NCI-H2029 (cell line): ENCODE measurements around the gene DHX35.
"Not testable (repeated sequence)": the region's sequence is repeated elsewhere in the genome, so short reads cannot be mapped to it uniquely, and the experiment has no call there.

Experiments used
- DNase-seq: peaks from one replicate; lab custom pipeline; 2025; lab: John Stamatoyannopoulos, UW

Gene DHX35

GRCh38 chr20:38979842-38980241 lies 17.7 kb downstream of the DHX35 start:
- DNase-seq: no peak

DNA sequence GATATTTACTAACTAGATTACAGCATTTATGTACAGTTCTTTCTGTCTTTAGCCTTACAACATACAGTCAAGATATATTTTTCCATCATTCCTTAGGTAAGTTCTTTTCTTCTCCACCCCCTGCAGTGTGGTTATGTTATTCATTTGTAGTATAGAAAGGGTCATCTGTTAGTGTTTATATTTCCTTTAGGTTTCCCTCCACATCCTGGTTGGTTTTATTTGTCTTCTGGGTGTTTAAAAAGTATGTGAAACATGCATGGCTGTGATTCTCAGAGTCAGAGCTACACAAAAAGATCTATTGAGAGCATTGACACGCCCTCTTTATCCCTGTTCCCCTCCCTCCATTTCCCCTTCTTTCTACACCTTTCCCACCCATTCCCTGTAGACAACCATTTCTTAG lies 20.1 kb downstream of the DHX35 start:
- DNase-seq: no peak

- DNase-seq: no peak
These were observed 22.9 kb downstream of the DHX35 start for GRCh38 chr20:38985060-38985459.

DNA sequence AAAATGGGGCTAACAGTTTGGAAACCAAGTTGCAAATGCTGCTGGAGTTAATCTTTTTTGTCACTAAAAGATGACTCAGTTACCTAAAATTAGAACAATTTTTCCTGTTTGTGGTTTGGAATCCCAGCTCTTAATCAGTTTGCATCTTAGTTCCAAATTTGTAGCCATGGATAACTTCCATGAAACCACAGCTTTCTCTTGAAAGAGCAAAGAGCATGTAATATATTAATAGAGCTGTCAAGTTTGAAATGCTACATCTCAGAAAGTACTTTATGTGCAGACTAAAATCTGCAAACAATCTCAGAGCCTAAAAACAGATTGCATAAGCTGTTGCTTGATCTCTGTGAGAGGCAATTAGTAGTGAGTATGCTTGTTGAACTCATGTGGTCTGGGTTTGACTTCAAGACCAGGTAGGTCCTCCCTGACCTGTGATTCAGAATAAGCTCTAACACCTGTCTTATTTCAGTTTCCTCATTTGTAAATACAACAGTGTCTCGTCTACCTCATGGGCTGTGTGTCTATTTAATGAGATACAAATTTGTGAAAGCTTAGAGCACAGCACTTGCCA lies 23.5 kb downstream of the DHX35 start:
- DNase-seq: no peak

DNA sequence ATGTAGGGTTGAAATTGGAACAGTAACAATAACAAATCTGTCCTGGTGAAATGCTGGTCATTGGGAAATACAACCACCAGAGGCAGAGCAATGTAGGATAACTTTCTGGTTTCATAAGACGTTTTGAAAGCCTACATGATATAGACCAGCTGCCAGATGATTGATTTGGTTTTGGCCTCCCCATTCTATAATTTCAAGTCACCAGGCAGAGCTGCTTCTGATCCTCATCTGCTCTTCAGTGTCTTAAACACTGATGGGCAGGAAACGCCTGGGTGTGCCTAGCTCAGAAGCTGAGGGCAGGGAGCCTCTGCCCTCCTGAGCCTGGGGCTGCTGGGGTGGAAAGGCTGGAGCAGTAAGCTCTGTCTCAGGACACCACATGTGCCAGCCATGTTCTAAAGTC lies 24.5 kb downstream of the DHX35 start:
- DNase-seq: no peak

DNA sequence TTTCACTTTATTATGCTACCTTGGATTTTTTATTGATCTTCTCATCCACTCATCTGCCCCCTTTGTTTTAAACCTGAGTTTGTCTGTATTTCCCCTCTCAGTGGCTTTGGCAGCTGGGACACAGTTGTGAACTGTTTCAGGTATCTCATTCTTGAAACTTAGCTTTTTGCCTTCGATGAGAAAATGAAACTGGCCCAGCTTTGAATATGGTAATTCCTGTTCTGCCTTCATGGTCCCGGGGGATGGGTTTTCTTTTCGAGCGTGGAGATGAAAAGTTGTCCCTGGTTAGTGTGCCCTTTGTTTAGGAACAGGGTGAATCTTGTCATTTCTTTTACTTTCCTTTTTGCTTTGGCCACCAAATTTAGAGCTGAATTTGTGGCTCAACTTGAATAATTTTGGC lies 25.6 kb downstream of the DHX35 start:
- no peak for DNase-seq

DNA sequence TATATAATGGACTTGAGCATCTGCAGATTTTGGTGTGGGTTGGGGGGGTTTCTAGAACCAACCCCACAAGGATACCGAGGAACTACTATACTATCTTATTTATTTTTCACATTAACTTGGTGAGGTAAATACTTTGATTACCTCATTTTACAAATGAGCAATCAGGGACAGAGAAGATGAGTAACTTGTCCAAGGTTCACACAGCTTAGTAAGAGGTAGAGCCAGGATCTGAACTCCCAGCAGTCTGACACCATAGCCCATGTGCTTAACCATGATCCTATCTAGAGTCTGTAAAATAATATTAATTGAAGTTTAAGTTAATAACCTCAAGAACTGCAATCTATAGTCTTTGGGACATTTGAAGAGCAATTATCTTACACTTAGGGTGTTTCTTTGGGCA lies 28.6 kb downstream of the DHX35 start:
- DNase-seq: no peak

DNA sequence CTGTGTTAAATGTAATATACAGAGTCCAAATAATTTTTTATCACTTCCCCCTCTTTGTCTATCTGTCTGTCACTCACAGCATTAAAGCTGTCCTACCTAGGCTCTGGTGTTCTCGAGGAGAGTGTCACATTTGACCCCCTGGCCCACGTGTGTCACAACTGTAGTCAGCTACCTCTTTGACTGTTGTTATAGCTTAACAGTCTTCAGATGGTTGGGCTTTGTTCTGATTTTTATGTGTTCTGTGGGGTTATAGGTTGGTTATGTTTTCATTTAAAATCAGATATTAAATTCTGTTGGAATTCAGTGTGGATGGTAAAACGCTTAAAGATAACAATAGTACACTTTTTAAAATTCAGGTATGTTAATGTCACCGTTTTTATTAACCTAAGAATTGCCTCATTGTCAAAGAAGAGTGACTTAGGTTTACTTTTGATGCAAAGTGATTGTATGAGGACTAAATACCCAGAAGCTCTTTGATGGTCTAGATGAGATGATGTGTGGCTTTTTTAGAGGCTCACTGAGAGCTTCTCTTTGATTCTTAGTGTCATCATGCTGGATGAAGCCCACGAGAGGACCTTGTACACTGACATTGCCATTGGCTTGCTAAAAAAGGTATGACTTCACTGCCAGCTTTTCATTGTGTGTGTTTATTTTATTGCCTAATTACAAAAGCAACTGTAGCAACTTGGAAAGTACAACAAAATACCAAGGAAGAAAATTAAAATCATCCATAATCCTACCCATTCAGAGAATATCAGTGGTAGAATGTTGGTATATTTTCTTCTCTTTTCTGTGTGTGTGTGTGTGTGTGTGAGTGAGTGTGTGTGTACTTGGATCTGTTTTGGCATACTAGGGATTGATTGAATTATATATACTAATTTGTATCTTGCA lies 29.9 kb downstream of the DHX35 start:
- DNase-seq: no peak

GRCh38 chr20:38995536-38996044 lies 33.4 kb downstream of the DHX35 start:
- DNase-seq: no peak

DNA sequence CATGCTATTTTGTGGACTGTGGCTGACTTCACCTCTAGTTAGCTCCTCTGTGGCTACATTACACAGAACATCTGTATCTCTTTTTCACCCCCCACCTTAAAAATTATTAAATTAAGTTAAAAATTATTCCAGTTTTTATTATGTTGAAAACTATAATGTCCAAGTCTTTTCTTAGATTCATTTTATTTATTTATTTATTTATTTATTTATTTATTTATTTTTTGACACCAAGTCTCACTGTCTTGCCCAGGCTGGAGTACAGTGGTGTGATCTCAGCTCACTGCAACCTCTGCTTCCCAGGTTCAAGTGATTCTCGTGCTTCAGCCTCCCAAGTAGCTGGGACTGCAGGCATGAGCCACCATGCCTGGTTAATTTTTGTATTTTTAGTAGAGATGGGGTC lies 34.7 kb downstream of the DHX35 start:
- DNase-seq: not testable (repeated sequence)

GRCh38 chr20:38997622-38998021 lies 35.5 kb downstream of the DHX35 start:
- no peak for DNase-seq

DNA sequence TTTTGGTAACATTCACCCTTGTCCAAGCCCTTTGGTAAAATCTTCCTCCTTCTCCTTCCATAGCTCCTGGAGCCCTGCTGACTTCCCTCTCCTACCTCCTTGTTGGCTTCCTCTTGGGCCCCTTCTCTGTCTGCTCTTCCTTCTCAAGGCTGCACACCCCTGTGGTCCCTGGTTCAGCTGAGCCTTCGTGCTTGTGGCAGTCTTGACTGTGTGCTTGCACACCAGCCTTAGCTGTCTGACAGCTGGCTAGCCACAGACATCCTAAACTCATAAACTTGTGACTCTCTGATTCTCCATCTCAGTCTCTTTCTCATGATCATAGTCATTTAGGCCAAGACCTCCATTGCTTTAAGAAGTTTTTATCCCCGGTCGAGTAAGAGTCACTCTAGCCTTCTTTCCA lies 37.1 kb downstream of the DHX35 start:
- no peak for DNase-seq

DNA sequence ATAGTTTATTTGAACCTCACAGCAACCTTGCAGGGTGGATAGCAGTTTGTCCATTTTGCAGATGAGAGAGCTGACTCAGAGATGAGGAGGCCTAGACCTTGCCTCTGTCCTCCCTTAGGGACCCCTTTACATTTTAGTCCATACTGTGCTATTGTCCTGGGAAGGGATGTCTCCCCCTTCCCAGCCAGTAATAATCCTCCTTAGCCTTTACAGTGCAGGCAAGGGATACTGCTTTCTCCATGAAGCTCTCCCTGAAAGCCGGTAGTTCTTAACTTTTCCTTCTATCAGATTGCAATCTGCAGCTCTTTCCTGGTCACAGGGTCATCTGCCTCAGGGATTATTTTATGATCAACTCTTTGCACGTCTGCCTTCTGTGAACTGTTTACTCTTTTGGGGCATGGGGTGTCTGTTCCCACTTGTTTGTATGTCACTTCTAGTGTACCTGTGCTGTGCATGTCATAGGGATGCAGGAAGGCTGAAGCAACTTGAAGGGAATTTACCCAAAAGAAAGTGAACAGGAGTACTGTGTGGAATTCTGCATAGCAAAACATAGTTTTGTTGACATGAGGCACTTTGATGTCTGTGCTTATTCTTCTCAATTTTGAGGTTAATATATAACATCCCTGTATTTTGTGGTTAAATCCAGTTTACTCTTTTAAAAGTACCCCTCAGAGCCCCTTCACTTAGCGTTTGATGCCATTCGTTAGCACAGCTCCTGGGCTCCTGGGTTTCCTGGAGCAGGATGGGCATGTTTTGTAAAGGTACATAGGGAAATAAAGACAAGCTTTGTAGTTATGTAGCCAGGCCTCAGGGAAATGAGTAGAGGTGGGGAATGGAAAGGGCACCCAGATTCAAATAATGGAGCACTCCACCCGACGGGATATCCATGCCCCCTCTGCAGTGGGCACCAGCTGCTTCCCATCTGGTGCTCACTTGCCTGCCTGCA lies 38.1 kb downstream of the DHX35 start:
- no peak for DNase-seq

GRCh38 chr20:39004508-39004907 lies 42.4 kb downstream of the DHX35 start:
- peak; percentile 80 for DNase-seq

GRCh38 chr20:39009348-39009747 lies 47.2 kb downstream of the DHX35 start:
- DNase-seq: no peak

- DNase-seq: peak; percentile 29
These were observed 48.4 kb downstream of the DHX35 start for GRCh38 chr20:39010496-39010895.

DNA sequence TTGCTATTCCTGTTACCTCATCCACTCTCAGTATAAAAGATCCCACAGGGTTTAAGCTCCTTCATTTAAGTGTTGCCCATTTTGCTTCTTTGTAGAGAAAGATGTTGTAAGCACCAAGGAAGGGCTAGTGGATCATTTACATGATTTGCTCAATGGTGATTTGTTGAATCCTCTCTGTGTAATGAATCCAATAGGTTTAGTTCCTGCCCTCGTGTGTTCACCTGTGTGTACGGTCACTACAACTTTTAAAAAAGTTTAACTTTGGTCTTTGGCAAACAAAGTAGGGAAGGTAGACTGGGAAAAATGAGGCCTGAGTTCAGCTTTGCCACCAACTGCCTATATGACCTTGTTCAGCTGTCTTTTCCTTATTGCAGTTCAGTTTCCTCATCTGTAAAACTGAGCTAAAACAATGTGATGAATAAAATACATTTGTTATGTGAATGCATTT lies 51.5 kb downstream of the DHX35 start:
- DNase-seq: no peak

DNA sequence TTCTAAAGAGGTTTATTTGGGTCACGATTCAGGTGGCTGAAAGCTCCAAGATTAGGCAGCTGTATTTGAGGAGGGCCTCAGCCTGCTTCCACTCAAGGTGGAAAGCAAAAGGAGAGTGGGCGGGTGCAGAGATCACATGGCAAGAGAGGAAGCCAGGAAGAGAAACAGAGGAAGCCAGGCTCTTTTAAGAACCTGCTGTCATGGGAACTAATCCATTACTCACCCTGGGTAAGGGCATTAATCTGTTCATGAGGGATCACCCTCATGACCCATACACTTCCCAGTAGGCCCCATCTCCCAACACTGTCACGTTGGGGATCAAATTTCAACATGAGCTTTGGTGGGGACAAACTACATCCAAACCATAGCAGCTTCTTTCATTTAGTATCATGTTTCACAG lies 53.9 kb downstream of the DHX35 start:
- DNase-seq: no peak

DNA sequence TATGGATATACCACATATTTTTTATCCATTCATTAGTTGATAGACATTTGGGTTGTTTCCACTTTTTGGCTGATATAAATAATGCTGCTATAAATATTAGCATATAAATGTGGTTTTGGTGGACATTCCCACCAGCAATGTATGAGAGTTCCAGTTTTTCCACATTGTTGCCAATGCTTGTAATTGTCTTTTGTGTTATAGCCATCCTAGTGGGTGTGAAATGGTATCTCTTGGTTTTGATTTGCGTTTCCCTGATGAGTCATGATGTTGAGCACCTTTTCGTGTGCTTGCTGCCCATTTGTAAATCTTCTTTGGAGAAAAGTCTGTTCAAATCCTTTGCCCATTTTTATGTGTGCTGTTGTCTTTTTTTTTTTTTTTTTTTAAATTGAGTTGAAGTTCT lies 54.4 kb downstream of the DHX35 start:
- no peak for DNase-seq

- no peak for DNase-seq
These were observed 56.9 kb downstream of the DHX35 start for GRCh38 chr20:39019027-39019426.

- peak; percentile 23 for DNase-seq
These were observed 57.7 kb downstream of the DHX35 start for GRCh38 chr20:39019805-39020325.

DNA sequence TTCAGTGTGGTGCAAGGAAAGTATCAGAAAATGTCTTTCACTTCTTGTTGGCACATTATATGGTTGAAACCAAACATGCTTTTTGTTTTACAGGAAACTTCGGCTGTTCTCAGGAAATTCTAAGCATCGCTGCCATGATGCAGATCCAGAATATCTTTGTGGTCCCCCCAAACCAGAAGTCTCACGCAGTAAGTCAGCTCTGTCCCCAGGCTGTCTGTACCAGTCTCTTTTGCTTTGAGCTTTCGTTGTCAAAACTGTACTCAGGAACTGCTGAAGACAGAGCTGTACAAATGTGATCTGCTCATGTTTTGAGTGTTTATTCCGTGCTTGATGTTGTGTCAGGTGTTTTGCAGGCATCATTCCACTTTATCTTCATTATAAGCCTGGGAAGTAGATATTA lies 59.6 kb downstream of the DHX35 start:
- no peak for DNase-seq
